Esophagus muscularis mucosa (tissue), 4 donors: ENCODE results near the gene PGAM1. TPM values are rescaled to one million over a fixed set of nuclear protein-coding genes. Genes with fewer than 3 reads are reported as not detected.

Experiments used
- DNase-seq: peaks from one replicate; pipeline ENCODE4 v3.0.0-alpha.2; 2017; ENCODE audit errors: extremely low spot score
- H3K27ac ChIP-seq, 4 donors: fragments of 200-600 bp; sonication (generic); replicated peaks in 1 of 4; 1 replicate in 3 of 4; 2 replicates in 1 of 4; pipeline ENCODE4 v1.5.1; 2016 to 2019; ENCODE audit warnings: mild to moderate bottlenecking in 1 of 4
- H3K27me3 ChIP-seq, 4 donors: fragments of 200-600 bp; sonication (generic); one replicate each; pipeline versions ENCODE4 v1.5.1 to v1.6.0; 2016 to 2019
- H3K36me3 ChIP-seq, 4 donors: fragments of 200-600 bp; sonication (generic); one replicate each; pipeline ENCODE4 v1.5.1; 2016 to 2019
- H3K4me1 ChIP-seq, 4 donors: fragments of 200-600 bp; sonication (generic); one replicate each; pipeline ENCODE4 v1.5.1; 2016 to 2019
- H3K4me3 ChIP-seq, 4 donors: fragments of 200-600 bp; sonication (generic); 1 replicate in 2 of 4; 2 replicates in 2 of 4; pipeline ENCODE4 v1.5.1; 2016 to 2019; ENCODE audit warnings: mild to moderate bottlenecking in 4 of 4, moderate library complexity in 1 of 4
- H3K9me3 ChIP-seq, 4 donors: fragments of 200-600 bp; sonication (generic); 1 replicate in 3 of 4; 2 replicates in 1 of 4; pipeline ENCODE4 v1.5.1; 2016 to 2019
- EP300 ChIP-seq: sonication (generic); formaldehyde crosslinking; IDR thresholded peaks from one replicate; pipeline ENCODE4 v1.6.1; 2017; ENCODE audit warnings: antibody characterized with exemption
- POLR2A ChIP-seq: fragments of 450-650 bp; IDR thresholded peaks from one replicate; pipeline ENCODE4 v1.6.1; 2017; ENCODE audit warnings: antibody characterized with exemption, moderate library complexity, mild to moderate bottlenecking, low read depth
- POLR2AphosphoS5 ChIP-seq, 2 donors: sonication (generic); formaldehyde crosslinking; IDR thresholded peaks; one replicate each; pipeline ENCODE4 v1.6.1; 2017; ENCODE audit warnings: antibody characterized with exemption in 2 of 2
- WGBS: methylation state at CpG from one replicate; pipeline ENCODE4 v1.1.5; 2018; 5-methylcytosine and 5-hydroxymethylcytosine counted together
- intact Hi-C: fragments of 100-400 bp; cut with DNase I; formaldehyde crosslinking; loops from one replicate; pipeline ENCODE4 v1.15.1; 2023
- total RNA-seq, 4 donors: library from RNA; depleted of rRNA; stranded (reverse); fragments of >200 nt; gene quantifications; one replicate each; pipeline versions ENCODE4 v1.1.0 to v1.2.1, GENCODE V29; 2016
- TF ChIP-seq, protein P1 (sequence below), 3 experiments: fragments of 200-600 bp in 2 of 3; fragments of 450-650 bp in 1 of 3; sonication (generic) in 2 of 3; IDR thresholded peaks; one replicate each; pipeline ENCODE4 v1.5.1; 2017 to 2019; ENCODE audit warnings: antibody characterized with exemption in 3 of 3, mild to moderate bottlenecking in 2 of 3, moderate library complexity in 1 of 3

The PGAM1 gene
- total RNA-seq, 4 donors from 2014 or later = 282 to 381 (median 321) TPM

DNA sequence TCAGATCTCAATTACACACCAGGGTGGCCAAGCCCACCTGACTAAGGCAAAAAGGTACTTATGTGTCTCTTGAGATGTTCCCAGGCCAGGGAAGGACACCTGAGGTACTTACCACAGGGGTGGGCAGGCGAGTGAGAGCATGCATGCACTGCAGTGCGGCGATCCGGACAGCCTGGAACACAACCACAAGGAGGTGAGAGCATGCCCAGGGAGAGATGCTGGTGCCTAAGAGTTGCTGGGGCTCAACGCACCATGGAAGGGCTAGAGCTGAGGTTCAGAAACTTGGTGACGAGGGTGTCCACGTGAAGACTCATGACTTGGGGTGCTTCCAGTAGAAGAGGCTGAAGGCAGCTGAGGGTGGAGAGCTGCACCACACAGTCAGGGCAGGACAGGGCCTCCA, 33.1 kb downstream of the PGAM1 start:
- Histone ChIP-seq H3K36me3 (peaks cover 58 to 100% (median 85%) of the 10 kb centered on the region in 4 donors), H3K9me3 (no peaks in the 10 kb centered on the region)

DNA sequence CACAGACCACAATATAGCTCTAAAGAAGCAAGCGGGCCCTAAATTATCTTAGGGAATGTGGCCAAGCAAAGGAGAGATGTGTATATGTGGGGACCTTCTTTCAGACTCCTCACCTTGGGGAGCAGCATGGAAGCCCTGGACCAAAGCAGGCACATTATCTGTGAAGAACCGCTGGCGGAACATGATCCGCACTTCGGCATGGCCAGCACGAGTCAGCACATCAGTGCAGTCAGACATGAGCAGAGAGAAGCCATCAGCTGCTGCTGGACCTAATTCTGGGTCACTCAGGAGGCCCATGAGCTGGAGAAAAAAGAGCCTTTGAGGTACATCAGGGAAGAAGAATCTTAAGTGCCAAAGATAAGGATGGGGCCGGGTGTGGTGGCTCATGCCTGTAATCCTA, 33.9 kb downstream of the PGAM1 start:
- intact Hi-C loops = loop anchor here (5.0 kb wide), 2 partner anchors 37 to 152 kb away; partner anchors contain the start of genes MMS19 and UBTD1
- no peak for TF ChIP-seq POLR2AphosphoS5 (IDR thresholded peaks at IDR 0.05)
- TF ChIP-seq, protein P1, sequence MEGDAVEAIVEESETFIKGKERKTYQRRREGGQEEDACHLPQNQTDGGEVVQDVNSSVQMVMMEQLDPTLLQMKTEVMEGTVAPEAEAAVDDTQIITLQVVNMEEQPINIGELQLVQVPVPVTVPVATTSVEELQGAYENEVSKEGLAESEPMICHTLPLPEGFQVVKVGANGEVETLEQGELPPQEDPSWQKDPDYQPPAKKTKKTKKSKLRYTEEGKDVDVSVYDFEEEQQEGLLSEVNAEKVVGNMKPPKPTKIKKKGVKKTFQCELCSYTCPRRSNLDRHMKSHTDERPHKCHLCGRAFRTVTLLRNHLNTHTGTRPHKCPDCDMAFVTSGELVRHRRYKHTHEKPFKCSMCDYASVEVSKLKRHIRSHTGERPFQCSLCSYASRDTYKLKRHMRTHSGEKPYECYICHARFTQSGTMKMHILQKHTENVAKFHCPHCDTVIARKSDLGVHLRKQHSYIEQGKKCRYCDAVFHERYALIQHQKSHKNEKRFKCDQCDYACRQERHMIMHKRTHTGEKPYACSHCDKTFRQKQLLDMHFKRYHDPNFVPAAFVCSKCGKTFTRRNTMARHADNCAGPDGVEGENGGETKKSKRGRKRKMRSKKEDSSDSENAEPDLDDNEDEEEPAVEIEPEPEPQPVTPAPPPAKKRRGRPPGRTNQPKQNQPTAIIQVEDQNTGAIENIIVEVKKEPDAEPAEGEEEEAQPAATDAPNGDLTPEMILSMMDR (IDR thresholded peaks at IDR 0.05) = no peak
- no peak for TF ChIP-seq POLR2A
- Histone ChIP-seq H3K9me3 (no peaks in the 10 kb centered on the region), H3K4me1 (peaks cover under 1 to 11% (median 7%) of the 10 kb centered on the region in 4 donors), H3K27ac (peak overlapping the region in 1 of 4 donors; percentile 52), H3K36me3 (peaks cover 65 to 100% (median 90%) of the 10 kb centered on the region in 4 donors), H3K27me3 (no peaks in the 10 kb centered on the region), H3K4me3 (no peak overlapping the region)
- 75% methylated on average over 7 of the region's 7 CpGs for WGBS
- DNase-seq = no peak

More for the DNA sequence above, 33.1 kb downstream of the PGAM1 start:
- intact Hi-C loops = no loop called here
- Histone ChIP-seq H3K4me1 (peaks cover 7 to 19% (median 12%) of the 10 kb centered on the region in 4 donors), H3K4me3 (no peak overlapping the region), H3K27me3 (no peaks in the 10 kb centered on the region), H3K27ac (no peak overlapping the region)
- no peak for DNase-seq
- 97% methylated on average over 6 of the region's 7 CpGs for WGBS
- no peak for TF ChIP-seq POLR2A
- TF ChIP-seq POLR2AphosphoS5 (IDR thresholded peaks at IDR 0.05) = no peak
- no peak for TF ChIP-seq EP300
- TF ChIP-seq, protein P1 (IDR thresholded peaks at IDR 0.05) = no peak

DNA sequence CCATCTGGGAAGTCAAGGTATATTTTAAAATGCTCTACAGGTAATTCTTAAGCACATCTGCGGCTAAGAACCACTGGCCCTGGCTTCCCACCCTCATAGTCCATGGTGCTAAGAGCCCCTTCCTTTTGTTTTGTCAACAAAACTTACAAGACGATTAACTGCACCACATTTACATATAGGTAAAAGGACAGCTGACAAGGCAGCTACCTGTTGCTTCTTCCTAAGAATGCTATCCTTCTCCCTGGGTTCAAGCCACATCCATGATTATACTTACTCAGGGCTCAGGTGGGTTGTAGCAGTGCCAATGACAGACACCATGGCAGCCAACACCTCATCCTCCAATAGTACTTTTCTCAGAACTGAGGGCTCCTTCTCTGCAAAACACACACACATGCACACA, 36.3 kb downstream of the PGAM1 start:
- Histone ChIP-seq H3K4me1 (peaks cover 0 to 7% (median 6%) of the 10 kb centered on the region in 4 donors), H3K4me3 (no peak overlapping the region), H3K36me3 (peaks cover 70 to 100% (median 93%) of the 10 kb centered on the region in 4 donors), H3K27me3 (no peaks in the 10 kb centered on the region), H3K9me3 (no peaks in the 10 kb centered on the region), H3K27ac (no peak overlapping the region)
- 97% methylated on average over 2 of the region's 2 CpGs for WGBS
- DNase-seq = no peak
- intact Hi-C loops = loop anchor here (5.0 kb wide), 2 partner anchors 35 to 150 kb away; partner anchors contain the start of genes MMS19 and UBTD1
- TF ChIP-seq POLR2A = no peak
- TF ChIP-seq POLR2AphosphoS5 (IDR thresholded peaks at IDR 0.05) = no peak
- TF ChIP-seq, protein P1 (IDR thresholded peaks at IDR 0.05) = no peak
- no peak for TF ChIP-seq EP300

DNA sequence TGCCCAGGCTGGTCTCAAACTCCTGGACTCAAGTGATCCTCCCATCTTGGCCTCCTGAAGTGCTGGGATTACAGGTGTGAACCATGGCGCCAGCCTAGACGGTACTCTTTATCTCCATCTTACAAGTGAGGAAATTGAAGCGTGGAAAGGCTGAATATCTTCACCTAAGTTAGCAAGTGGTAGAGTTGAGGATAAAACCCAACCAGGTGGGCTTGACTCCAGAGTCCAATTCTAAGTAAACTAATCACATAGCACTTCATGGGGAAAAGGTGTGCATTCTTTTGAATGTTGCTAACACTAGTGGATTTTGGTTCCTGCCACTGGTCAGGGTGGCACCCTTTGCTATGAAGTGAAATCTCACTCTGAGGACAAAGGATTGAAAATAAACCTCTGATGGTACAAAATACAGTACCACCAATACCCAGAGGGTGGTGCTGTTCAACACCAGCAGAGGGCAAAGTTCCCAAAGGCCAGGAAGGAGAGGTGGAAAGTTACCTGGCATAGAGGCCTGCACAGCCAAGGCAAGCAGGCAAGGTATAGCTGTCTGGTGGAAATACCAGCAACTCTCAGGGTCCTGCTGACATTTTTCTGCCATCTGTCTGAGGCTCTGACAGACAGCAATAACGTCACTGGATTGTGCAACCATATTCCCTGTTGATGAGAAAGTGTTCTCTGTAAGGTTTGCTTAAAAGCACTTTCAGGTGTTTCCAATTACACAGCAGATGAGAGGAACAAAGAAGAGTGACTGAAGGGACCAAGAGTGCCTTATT, 37.6 kb downstream of the PGAM1 start:
- no peak overlapping the region for H3K4me3 ChIP-seq
- peak overlapping the region; percentile 21 to 45 (median 36) for H3K27ac ChIP-seq
- DNase-seq = no peak
- no peaks in the 10 kb centered on the region for H3K27me3 ChIP-seq
- intact Hi-C loops = loop anchor here (1.0 to 5.0 kb wide), 3 partner anchors 34 to 149 kb away; partner anchors contain the start of genes MMS19 and UBTD1
- H3K4me1 ChIP-seq = peaks cover 0 to 7% (median 6%) of the 10 kb centered on the region in 4 donors
- peaks cover 83 to 100% (median 94%) of the 10 kb centered on the region in 4 donors for H3K36me3 ChIP-seq
- TF ChIP-seq POLR2AphosphoS5 (IDR thresholded peaks at IDR 0.05) (peak in 1 of 2 donors; percentile 40), POLR2A (no peak), EP300 (no peak)
- TF ChIP-seq, protein P1 (IDR thresholded peaks at IDR 0.05) = peak; percentile 73 to 86 (median 84)
- WGBS = 68% methylated on average over 4 of the region's 4 CpGs
- no peaks in the 10 kb centered on the region for H3K9me3 ChIP-seq
